ENCODE results near the gene POLR3E.

DNA sequence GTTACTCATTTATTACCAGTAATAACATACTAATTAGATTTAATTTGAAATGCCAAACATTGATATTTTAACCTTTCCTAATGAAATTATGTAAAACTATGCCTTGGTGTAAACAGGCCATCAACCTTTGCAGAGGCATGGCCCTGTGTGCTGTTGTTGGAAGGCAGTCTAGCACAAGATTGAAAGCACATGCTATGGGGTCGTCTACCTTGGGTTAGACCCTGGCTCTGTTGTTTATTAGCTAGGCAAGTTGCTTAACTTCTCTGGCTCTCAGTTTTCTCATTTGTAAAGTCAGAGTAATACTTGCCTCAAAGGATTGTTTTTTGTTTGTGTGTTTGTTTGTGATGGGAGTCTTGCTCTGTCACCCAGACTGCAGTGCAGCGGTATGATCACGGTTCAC, 86.6 kb downstream of the POLR3E start:
- TF ChIP-seq, protein P1, sequence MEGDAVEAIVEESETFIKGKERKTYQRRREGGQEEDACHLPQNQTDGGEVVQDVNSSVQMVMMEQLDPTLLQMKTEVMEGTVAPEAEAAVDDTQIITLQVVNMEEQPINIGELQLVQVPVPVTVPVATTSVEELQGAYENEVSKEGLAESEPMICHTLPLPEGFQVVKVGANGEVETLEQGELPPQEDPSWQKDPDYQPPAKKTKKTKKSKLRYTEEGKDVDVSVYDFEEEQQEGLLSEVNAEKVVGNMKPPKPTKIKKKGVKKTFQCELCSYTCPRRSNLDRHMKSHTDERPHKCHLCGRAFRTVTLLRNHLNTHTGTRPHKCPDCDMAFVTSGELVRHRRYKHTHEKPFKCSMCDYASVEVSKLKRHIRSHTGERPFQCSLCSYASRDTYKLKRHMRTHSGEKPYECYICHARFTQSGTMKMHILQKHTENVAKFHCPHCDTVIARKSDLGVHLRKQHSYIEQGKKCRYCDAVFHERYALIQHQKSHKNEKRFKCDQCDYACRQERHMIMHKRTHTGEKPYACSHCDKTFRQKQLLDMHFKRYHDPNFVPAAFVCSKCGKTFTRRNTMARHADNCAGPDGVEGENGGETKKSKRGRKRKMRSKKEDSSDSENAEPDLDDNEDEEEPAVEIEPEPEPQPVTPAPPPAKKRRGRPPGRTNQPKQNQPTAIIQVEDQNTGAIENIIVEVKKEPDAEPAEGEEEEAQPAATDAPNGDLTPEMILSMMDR (IDR thresholded peaks at IDR 0.05) = no peak
- TF ChIP-seq POLR2A (IDR thresholded peaks at IDR 0.05) = no peak

Measured in gastroesophageal sphincter (tissue), 3 donors.